DOHH2 (cell line): ENCODE data around the gene CROCC.
"Not testable (repeated sequence)": the region's sequence is repeated elsewhere in the genome, so short reads cannot be mapped to it uniquely, and the experiment has no call there.

ENCODE experiments used
- H3F3A ChIP-seq: fragments of 200-600 bp; sonication (generic), shearing (Covaris generic); 2 replicates; pipeline ENCODE4 v1.6.0; 2016; ENCODE audit warnings: antibody characterized with exemption, mild to moderate bottlenecking; ENCODE audit not compliant: control insufficient read depth, insufficient read depth
- H3K27ac ChIP-seq: fragments of 200-600 bp; sonication (generic); 2 replicates; pipeline ENCODE4 v1.5.1; 2014; ENCODE audit warnings: low read depth, mild to moderate bottlenecking, low read length, moderate library complexity
- H3K27me3 ChIP-seq: fragments of 200-600 bp; sonication (generic); 2 replicates; pipeline ENCODE4 v1.6.1; 2014; ENCODE audit warnings: mild to moderate bottlenecking, low read length, mixed read lengths; ENCODE audit not compliant: control insufficient read depth
- H3K36me3 ChIP-seq: fragments of 200-600 bp; sonication (generic); 2 replicates; pipeline ENCODE4 v1.6.1; 2014; ENCODE audit warnings: mild to moderate bottlenecking, low read length, moderate library complexity, mixed read lengths; ENCODE audit not compliant: control insufficient read depth
- H3K4me1 ChIP-seq: fragments of 200-600 bp; sonication (generic); 2 replicates; pipeline ENCODE4 v1.6.1; 2014; ENCODE audit warnings: mild to moderate bottlenecking, low read length, mixed read lengths; ENCODE audit not compliant: control insufficient read depth
- H3K4me2 ChIP-seq: fragments of 200-600 bp; sonication (generic); 2 replicates; pipeline ENCODE4 v1.6.0; 2014; ENCODE audit warnings: mild to moderate bottlenecking, low read length, moderate library complexity
- H3K4me3 ChIP-seq: fragments of 200-600 bp; sonication (generic); 2 replicates; pipeline ENCODE4 v1.5.1; 2014; ENCODE audit warnings: mild to moderate bottlenecking, low read length, mixed read lengths
- H3K79me2 ChIP-seq: fragments of 200-600 bp; sonication (generic); 2 replicates; pipeline ENCODE4 v1.6.1; 2014; ENCODE audit warnings: mild to moderate bottlenecking, low read length, mixed read lengths; ENCODE audit not compliant: control insufficient read depth
- H3K9me2 ChIP-seq: fragments of 200-600 bp; sonication (generic); replicated peaks from 2 replicates; pipeline ENCODE4 v1.6.1; 2014; ENCODE audit warnings: mild to moderate bottlenecking, low read length, mixed read lengths; ENCODE audit not compliant: control insufficient read depth
- H3K9me3 ChIP-seq: fragments of 200-600 bp; sonication (generic); 2 replicates; pipeline ENCODE4 v1.6.1; 2014; ENCODE audit warnings: antibody characterized with exemption, low read length, mixed read lengths; ENCODE audit not compliant: control insufficient read depth, insufficient read depth
- H4K20me1 ChIP-seq: fragments of 200-600 bp; sonication (generic); 2 replicates; pipeline ENCODE4 v1.6.0; 2014; ENCODE audit warnings: low read depth, mild to moderate bottlenecking, antibody characterized with exemption, low read length, moderate library complexity; ENCODE audit not compliant: control insufficient read depth, insufficient read depth
- EZH2phosphoT487 ChIP-seq: fragments of 200-600 bp; sonication (generic); IDR thresholded peaks from 2 replicates; pipeline ENCODE4 v1.6.1; 2017; ENCODE audit warnings: borderline replicate concordance, mild to moderate bottlenecking, antibody characterized with exemption, low read length, moderate library complexity, mixed read lengths
- TF ChIP-seq, protein P1 (sequence below): fragments of 200-600 bp; sonication (generic); IDR thresholded peaks from one replicate; pipeline ENCODE4 v1.5.1; 2014; ENCODE audit warnings: antibody characterized with exemption, mild to moderate bottlenecking, low read depth, low read length; ENCODE audit not compliant: poor library complexity, severe bottlenecking

Gene CROCC

DNA sequence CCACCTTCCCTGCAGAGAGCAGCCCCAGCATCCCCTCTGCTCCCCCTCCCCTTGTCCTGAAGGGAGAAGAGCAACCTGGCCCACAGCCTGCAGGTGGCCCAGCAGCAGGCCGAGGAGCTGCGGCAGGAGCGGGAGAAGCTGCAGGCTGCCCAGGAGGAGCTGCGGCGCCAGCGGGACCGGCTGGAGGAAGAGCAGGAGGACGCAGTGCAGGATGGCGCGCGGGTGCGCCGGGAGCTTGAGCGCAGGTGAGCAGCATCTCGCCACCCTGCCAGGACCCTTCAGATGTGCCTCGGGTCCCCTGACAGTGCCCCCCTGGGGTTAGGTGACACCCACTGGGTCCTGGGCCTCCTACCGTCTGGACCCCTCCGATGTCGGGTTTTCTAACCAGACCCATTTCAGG lies 22.3 kb downstream of the CROCC start:
- Histone ChIP-seq H3K4me1 (peaks cover 6% of the 10 kb centered on the region), H3F3A (no peaks in the 10 kb centered on the region), H3K27ac (no peak overlapping the region), H3K9me3 (no peaks in the 10 kb centered on the region), H3K27me3 (no peaks in the 10 kb centered on the region), H4K20me1 (no peaks in the 10 kb centered on the region), H3K9me2 (no peaks in the 10 kb centered on the region), H3K4me3 (no peak overlapping the region), H3K79me2 (no peaks in the 10 kb centered on the region), H3K4me2 (no peak overlapping the region), H3K36me3 (no peaks in the 10 kb centered on the region)
- no peak for TF ChIP-seq EZH2phosphoT487
- TF ChIP-seq, protein P1, sequence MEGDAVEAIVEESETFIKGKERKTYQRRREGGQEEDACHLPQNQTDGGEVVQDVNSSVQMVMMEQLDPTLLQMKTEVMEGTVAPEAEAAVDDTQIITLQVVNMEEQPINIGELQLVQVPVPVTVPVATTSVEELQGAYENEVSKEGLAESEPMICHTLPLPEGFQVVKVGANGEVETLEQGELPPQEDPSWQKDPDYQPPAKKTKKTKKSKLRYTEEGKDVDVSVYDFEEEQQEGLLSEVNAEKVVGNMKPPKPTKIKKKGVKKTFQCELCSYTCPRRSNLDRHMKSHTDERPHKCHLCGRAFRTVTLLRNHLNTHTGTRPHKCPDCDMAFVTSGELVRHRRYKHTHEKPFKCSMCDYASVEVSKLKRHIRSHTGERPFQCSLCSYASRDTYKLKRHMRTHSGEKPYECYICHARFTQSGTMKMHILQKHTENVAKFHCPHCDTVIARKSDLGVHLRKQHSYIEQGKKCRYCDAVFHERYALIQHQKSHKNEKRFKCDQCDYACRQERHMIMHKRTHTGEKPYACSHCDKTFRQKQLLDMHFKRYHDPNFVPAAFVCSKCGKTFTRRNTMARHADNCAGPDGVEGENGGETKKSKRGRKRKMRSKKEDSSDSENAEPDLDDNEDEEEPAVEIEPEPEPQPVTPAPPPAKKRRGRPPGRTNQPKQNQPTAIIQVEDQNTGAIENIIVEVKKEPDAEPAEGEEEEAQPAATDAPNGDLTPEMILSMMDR, result no peak

DNA sequence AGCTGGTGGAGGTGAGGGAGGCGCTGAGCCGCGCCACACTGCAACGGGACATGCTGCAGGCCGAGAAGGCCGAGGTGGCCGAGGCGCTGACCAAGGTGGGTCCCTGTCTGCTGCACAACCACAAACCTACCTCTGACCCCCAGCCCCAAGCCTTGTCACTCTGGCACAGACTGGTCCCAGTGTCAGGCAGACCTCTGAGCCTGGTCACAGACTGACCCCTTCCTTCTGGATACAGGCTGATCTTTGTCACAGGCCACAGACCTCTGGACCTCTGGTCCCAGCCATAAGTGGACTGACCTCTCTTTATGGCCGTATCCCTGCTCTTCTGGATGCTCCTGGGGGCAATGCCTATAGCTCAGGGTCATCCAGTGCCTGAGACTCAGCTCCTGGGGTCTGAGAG lies 23.8 kb downstream of the CROCC start:
- H3K27ac ChIP-seq, H3K27me3 ChIP-seq, H3K79me2 ChIP-seq, H3F3A ChIP-seq, H4K20me1 ChIP-seq, H3K4me1 ChIP-seq, H3K9me2 ChIP-seq, H3K36me3 ChIP-seq, H3K9me3 ChIP-seq, H3K4me3 ChIP-seq, H3K4me2 ChIP-seq: not testable (repeated sequence)

GRCh38 chr1:16946185-16946584 lies 24.5 kb downstream of the CROCC start:
- not testable (repeated sequence) for H4K20me1 ChIP-seq, H3K9me2 ChIP-seq, H3F3A ChIP-seq, H3K4me1 ChIP-seq, H3K36me3 ChIP-seq, H3K4me2 ChIP-seq, H3K27ac ChIP-seq, H3K79me2 ChIP-seq, H3K4me3 ChIP-seq, H3K9me3 ChIP-seq, H3K27me3 ChIP-seq

- H3K27me3 ChIP-seq, result no peaks in the 10 kb centered on the region
- H3K36me3 ChIP-seq, result no peaks in the 10 kb centered on the region
- H3K79me2 ChIP-seq, result no peaks in the 10 kb centered on the region
- no peaks in the 10 kb centered on the region for H3F3A ChIP-seq
- no peaks in the 10 kb centered on the region for H4K20me1 ChIP-seq
- H3K4me2 ChIP-seq, result no peak overlapping the region
- H3K27ac ChIP-seq, result no peak overlapping the region
- H3K9me3 ChIP-seq, result no peaks in the 10 kb centered on the region
- no peaks in the 10 kb centered on the region for H3K9me2 ChIP-seq
- peaks cover 6% of the 10 kb centered on the region for H3K4me1 ChIP-seq
- TF ChIP-seq, protein P1, result no peak
- TF ChIP-seq EZH2phosphoT487, result no peak
- no peak overlapping the region for H3K4me3 ChIP-seq
These were observed 24.9 kb downstream of the CROCC start for GRCh38 chr1:16946646-16947045.

- H3K9me3 ChIP-seq, H3K4me2 ChIP-seq, H3K27ac ChIP-seq, H4K20me1 ChIP-seq, H3K4me3 ChIP-seq, H3K27me3 ChIP-seq, H3K4me1 ChIP-seq, H3K79me2 ChIP-seq, H3K36me3 ChIP-seq, H3K9me2 ChIP-seq, H3F3A ChIP-seq: not testable (repeated sequence)
These were observed 26.7 kb downstream of the CROCC start for GRCh38 chr1:16948282-16948891.

- H3K27me3 ChIP-seq, H3K79me2 ChIP-seq, H3K4me3 ChIP-seq, H3K27ac ChIP-seq, H4K20me1 ChIP-seq, H3K4me2 ChIP-seq, H3K9me3 ChIP-seq, H3F3A ChIP-seq, H3K36me3 ChIP-seq, H3K9me2 ChIP-seq, H3K4me1 ChIP-seq: not testable (repeated sequence)
These were observed 27.3 kb downstream of the CROCC start for GRCh38 chr1:16949026-16949425.

- H3K36me3 ChIP-seq, H3K4me3 ChIP-seq, H3F3A ChIP-seq, H3K27me3 ChIP-seq, H3K79me2 ChIP-seq, H3K27ac ChIP-seq, H4K20me1 ChIP-seq, H3K4me1 ChIP-seq, H3K9me3 ChIP-seq, H3K9me2 ChIP-seq, H3K4me2 ChIP-seq: not testable (repeated sequence)
These were observed 30.6 kb downstream of the CROCC start for GRCh38 chr1:16952376-16952775.
